ENCODE data around the gene MAPK9. TPM values are rescaled to one million over a fixed set of nuclear protein-coding genes. Genes with fewer than 3 reads are reported as not detected.

Gene MAPK9
- total and polyA plus RNA-seq, 2 donors from 2014 or later = 17.3 to 30.9 TPM

- no peak overlapping the region for H3K27ac ChIP-seq (ENCODE audit: low read depth in 2 of 2, low read length in 2 of 2)
- H3K36me3 ChIP-seq (ENCODE audit: control insufficient read depth in 2 of 3, insufficient read depth in 3 of 3, low read length in 3 of 3) = no peaks in the 10 kb centered on the region
- DNase-seq (no peak), FAIRE-seq (no peak)
- intact Hi-C loops (cut with DNase I) = no loop called here
- H3K4me1 ChIP-seq (ENCODE audit: control insufficient read depth in 2 of 3, insufficient read depth in 2 of 3, low read depth in 1 of 3, low read length in 3 of 3) = no peaks in the 10 kb centered on the region
- no peak overlapping the region for H3K4me3 ChIP-seq (ENCODE audit: low read length in 3 of 3)
- TF ChIP-seq CTCF (IDR thresholded peaks at IDR 0.05; ENCODE audit: borderline replicate concordance, extremely low read depth, insufficient read depth) = no peak
- no peaks in the 10 kb centered on the region for H3K27me3 ChIP-seq (ENCODE audit: control insufficient read depth, insufficient read depth, low read length)
- no peaks in the 10 kb centered on the region for H3K9me3 ChIP-seq (ENCODE audit: control insufficient read depth in 2 of 3, insufficient read depth in 1 of 3, low read length in 3 of 3)
- H3K9ac ChIP-seq (ENCODE audit: low read length in 3 of 3) = no peak overlapping the region
Observed at GRCh38 chr5:180193749-180194375, 98.0 kb downstream of the MAPK9 start.

- intact Hi-C loops (cut with DNase I) = no loop called here
- no peak overlapping the region for H3K9ac ChIP-seq (ENCODE audit: low read length in 3 of 3)
- DNase-seq = no peak
- no peaks in the 10 kb centered on the region for H3K36me3 ChIP-seq (ENCODE audit: control insufficient read depth in 2 of 3, insufficient read depth in 3 of 3, low read length in 3 of 3)
- no peaks in the 10 kb centered on the region for H3K27me3 ChIP-seq (ENCODE audit: control insufficient read depth, insufficient read depth, low read length)
- H3K27ac ChIP-seq (ENCODE audit: low read depth in 2 of 2, low read length in 2 of 2) = no peak overlapping the region
- TF ChIP-seq CTCF (IDR thresholded peaks at IDR 0.05; ENCODE audit: borderline replicate concordance, extremely low read depth, insufficient read depth) = no peak
- no peak for FAIRE-seq
- peaks cover 0 to 7% (median 5%) of the 10 kb centered on the region in 3 donors for H3K9me3 ChIP-seq (ENCODE audit: control insufficient read depth in 2 of 3, insufficient read depth in 1 of 3, low read length in 3 of 3)
- H3K4me1 ChIP-seq (ENCODE audit: control insufficient read depth in 2 of 3, insufficient read depth in 2 of 3, low read depth in 1 of 3, low read length in 3 of 3) = no peaks in the 10 kb centered on the region
- H3K4me3 ChIP-seq (ENCODE audit: low read length in 3 of 3) = no peak overlapping the region
Observed at GRCh38 chr5:180191716-180192115, 100.2 kb downstream of the MAPK9 start.

GRCh38 chr5:180187767-180188166 lies 104.1 kb downstream of the MAPK9 start:
- DNase-seq (no peak), FAIRE-seq (no peak)
- Histone ChIP-seq H3K9me3 (ENCODE audit: control insufficient read depth in 2 of 3, insufficient read depth in 1 of 3, low read length in 3 of 3) (peaks cover 0 to 7% (median 5%) of the 10 kb centered on the region in 3 donors), H3K9ac (ENCODE audit: low read length in 3 of 3) (no peak overlapping the region), H3K27me3 (ENCODE audit: control insufficient read depth, insufficient read depth, low read length) (no peaks in the 10 kb centered on the region), H3K36me3 (ENCODE audit: control insufficient read depth in 2 of 3, insufficient read depth in 3 of 3, low read length in 3 of 3) (no peaks in the 10 kb centered on the region), H3K4me3 (ENCODE audit: low read length in 3 of 3) (no peak overlapping the region), H3K27ac (ENCODE audit: low read depth in 2 of 2, low read length in 2 of 2) (no peak overlapping the region), H3K4me1 (ENCODE audit: control insufficient read depth in 2 of 3, insufficient read depth in 2 of 3, low read depth in 1 of 3, low read length in 3 of 3) (no peaks in the 10 kb centered on the region)
- no peak for TF ChIP-seq CTCF (IDR thresholded peaks at IDR 0.05; ENCODE audit: borderline replicate concordance, extremely low read depth, insufficient read depth)
- intact Hi-C loops (cut with DNase I) = no loop called here

Other genes starting within 250 kb of the MAPK9 start
- gene RNF130, start 220.3 kb downstream of the MAPK9 start, total RNA-seq = 73.9 TPM
- gene RNF130, start 220.3 kb downstream of the MAPK9 start, polyA plus RNA-seq (ENCODE audit: insufficient read depth, low read depth, low replicate concordance) = 88.1 TPM
- 0.16 TPM for gene RASGEF1C, start 82.9 kb downstream of the MAPK9 start, total RNA-seq
- gene RASGEF1C, start 82.9 kb downstream of the MAPK9 start, polyA plus RNA-seq (ENCODE audit: insufficient read depth, low read depth, low replicate concordance) = 0.15 TPM
- 15.9 TPM for gene GFPT2, start 61.3 kb upstream of the MAPK9 start, total RNA-seq
- gene GFPT2, start 61.3 kb upstream of the MAPK9 start, polyA plus RNA-seq (ENCODE audit: insufficient read depth, low read depth, low replicate concordance) = 2.7 TPM
- 25.7 TPM for gene CNOT6, start 202.3 kb upstream of the MAPK9 start, total RNA-seq
- gene CNOT6, start 202.3 kb upstream of the MAPK9 start, polyA plus RNA-seq (ENCODE audit: insufficient read depth, low read depth, low replicate concordance) = 5.9 TPM

All from kidney (tissue), 14 donors.